Measurements from ENCODE around the gene ZNF562.

DNA sequence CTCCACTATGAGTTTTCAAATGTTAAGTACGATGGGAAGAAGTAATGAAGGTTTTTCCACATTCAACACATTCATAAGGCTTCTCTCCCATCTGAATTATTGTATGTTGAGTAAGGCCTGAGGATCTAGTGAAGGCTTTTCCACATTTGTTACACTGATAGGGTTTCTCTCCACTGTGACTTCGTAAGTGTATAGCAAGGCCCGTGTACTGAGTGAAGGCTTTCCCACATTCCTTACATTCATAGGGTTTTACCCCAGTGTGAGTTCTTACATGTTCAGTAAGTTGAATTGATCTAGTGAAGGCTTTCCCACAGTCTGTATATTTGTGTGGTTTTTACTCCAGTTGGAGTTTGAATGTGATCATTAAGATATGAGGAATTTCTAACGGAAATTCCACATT, 49.3 kb upstream of the ZNF562 start:
- no peak for TF ChIP-seq POLR2AphosphoS5 (IDR thresholded peaks at IDR 0.05; ENCODE audit: borderline replicate concordance, low read depth, low read length)
- no peak for TF ChIP-seq EZH2 (IDR thresholded peaks at IDR 0.05)
- TF ChIP-seq FOXP2 (optimal IDR thresholded peaks at IDR 0.05; ENCODE audit: control extremely low read depth, extremely low read length, insufficient read depth): no peak
